K562 (cell line): Measurements from ENCODE around the gene VTI1B. TPM values are rescaled to one million over a fixed set of nuclear protein-coding genes. Genes with fewer than 3 reads are reported as not detected.

Experiments
- ATAC-seq: fragments of 200-7000 bp; cut with Tn5 transposase; 3 replicates; pipeline ENCODE4 v1.9.1; 2020; ENCODE audit warnings: moderate library complexity
- BruUV-seq: library from RNA; stranded (reverse); fragments of 400-500 nt; replicated peaks from 2 replicates; lab custom pipeline; 2021; lab: Mats Ljungman, UMichigan
- CTCF ChIA-PET: fragments of 300-600 bp; formaldehyde crosslinking; extraction: SDS; loops from one replicate; lab custom pipeline; 2021; ENCODE audit warnings: low intra/inter-chr PET ratio; lab: Yijun Ruan, JAX
- POLR2A ChIA-PET: fragments of 300-600, 350-650 bp; sonication (Branson Sonifier 250); formaldehyde crosslinking; extraction: SDS; loops from one replicate; lab custom pipeline; 2021; ENCODE audit warnings: antibody characterized with exemption, inconsistent platforms; lab: Yijun Ruan, JAX
- DNase-seq, 4 experiments: peaks; one replicate each; pipeline versions ENCODE4 v3.0.0 to v3.0.0-alpha.2; 2011 to 2018; ENCODE audit warnings: low spot score in 3 of 4, mixed read lengths in 3 of 4; ENCODE audit errors: extremely low read depth in 1 of 4
- FAIRE-seq: peaks from 2 replicates; lab custom pipeline; 2011; peaks lifted over from hg19 to GRCh38; lab: Jason Lieb, UNC
- H2AFZ ChIP-seq: 2 replicates; pipeline ENCODE4 v1.6.0; 2011; ENCODE audit warnings: low read depth, low read length, control low read depth, inconsistent platforms
- H3K27ac ChIP-seq: fragments of 200-600 bp; 3 replicates; pipeline ENCODE4 v1.8.0; 2011; ENCODE audit warnings: low read depth, mild to moderate bottlenecking, control low read depth, inconsistent platforms, low read length, moderate library complexity, mixed read lengths; ENCODE audit errors: extremely low read depth
- H3K27me3 ChIP-seq, 2 experiments: fragments of 300-600 bp in 1 of 2; 2 replicates in 1 of 2; 3 replicates in 1 of 2; pipeline versions ENCODE4 v1.6.0 to v1.8.0; 2011; ENCODE audit warnings: inconsistent platforms in 2 of 2, low read length in 2 of 2, mild to moderate bottlenecking in 1 of 2, mixed read lengths in 1 of 2, moderate library complexity in 1 of 2; ENCODE audit not compliant: control insufficient read depth in 2 of 2, insufficient read depth in 2 of 2
- H3K36me3 ChIP-seq: fragments of 300-600 bp; 3 replicates; pipeline ENCODE4 v1.8.0; 2011; ENCODE audit warnings: mild to moderate bottlenecking, low read length, inconsistent platforms; ENCODE audit not compliant: control insufficient read depth, insufficient read depth
- H3K4me1 ChIP-seq, 2 experiments: fragments of 200-600 bp in 1 of 2; replicated peaks in 1 of 2; 2 replicates in 1 of 2; 3 replicates in 1 of 2; pipeline versions ENCODE4 v1.5.1 to v1.8.0; 2011; ENCODE audit warnings: inconsistent platforms in 2 of 2, low read length in 2 of 2, mild to moderate bottlenecking in 1 of 2, mixed read lengths in 1 of 2, moderate library complexity in 1 of 2; ENCODE audit not compliant: control insufficient read depth in 2 of 2, insufficient read depth in 2 of 2
- H3K4me2 ChIP-seq: 2 replicates; pipeline ENCODE4 v1.6.1; 2011; ENCODE audit warnings: low read length, control low read depth, inconsistent platforms, mixed read lengths; ENCODE audit not compliant: insufficient read depth
- H3K4me3 ChIP-seq: fragments of 200-600 bp; sonication (generic), shearing (Covaris generic); 2 replicates; pipeline ENCODE4 v1.5.1; 2016; ENCODE audit warnings: control low read depth, inconsistent platforms
- H3K79me2 ChIP-seq: fragments of 200-600 bp; 3 replicates; pipeline ENCODE4 v1.8.0; 2011; ENCODE audit warnings: low read length, inconsistent platforms; ENCODE audit not compliant: control insufficient read depth, insufficient read depth
- H3K9ac ChIP-seq, 2 experiments: 2 replicates each; pipeline versions ENCODE4 v1.6.0 to v1.6.1; 2011; ENCODE audit warnings: low read depth in 2 of 2, low read length in 2 of 2, control low read depth in 1 of 2, inconsistent platforms in 1 of 2, mild to moderate bottlenecking in 1 of 2, mixed read lengths in 1 of 2; ENCODE audit not compliant: insufficient read depth in 1 of 2
- H3K9me1 ChIP-seq: one replicate; pipeline ENCODE4 v1.6.0; 2011; ENCODE audit warnings: inconsistent platforms, mild to moderate bottlenecking, low read length, moderate library complexity; ENCODE audit not compliant: control insufficient read depth, insufficient read depth
- H3K9me3 ChIP-seq: replicated peaks from 2 replicates; pipeline ENCODE4 v1.5.1; 2011; ENCODE audit warnings: low read depth, low read length, inconsistent platforms; ENCODE audit not compliant: control insufficient read depth, insufficient read depth
- H4K20me1 ChIP-seq: replicated peaks from 2 replicates; pipeline ENCODE4 v1.6.1; 2011; ENCODE audit warnings: low read length, inconsistent platforms, mixed read lengths; ENCODE audit not compliant: control insufficient read depth, insufficient read depth
- ARID3B ChIP-seq: fragments of 250-450 bp; sonication (Bioruptor Pico); IDR thresholded peaks from 2 replicates; pipeline ENCODE4 v1.4.0; 2020; ENCODE audit warnings: borderline replicate concordance
- EHMT2 ChIP-seq: fragments of 450-650 bp; IDR thresholded peaks from 2 replicates; pipeline ENCODE4 v1.6.1; 2018; ENCODE audit warnings: antibody characterized with exemption
- FOXM1 ChIP-seq, 2 experiments: fragments of 450-650 bp in 1 of 2; sonication (generic) in 1 of 2; formaldehyde crosslinking in 1 of 2; IDR thresholded peaks; 2 replicates each; pipeline versions ENCODE4 v1.6.1 to v1.9.0; 2017 to 2022; ENCODE audit warnings: low read depth in 2 of 2, mild to moderate bottlenecking in 2 of 2, missing genetic modification reagents in 1 of 2, moderate library complexity in 1 of 2
- HDAC1 ChIP-seq, 2 experiments: fragments of 450-650 bp; IDR thresholded peaks; 2 replicates each; pipeline ENCODE4 v1.6.1; 2016 to 2017; ENCODE audit warnings: inconsistent platforms in 1 of 2, mild to moderate bottlenecking in 1 of 2, moderate library complexity in 1 of 2
- KDM5B ChIP-seq: fragments of 200-600 bp; sonication (generic); IDR thresholded peaks from 2 replicates; pipeline ENCODE4 v1.6.1; 2012; ENCODE audit warnings: low read depth, mild to moderate bottlenecking, moderate library complexity, low read length, control low read depth, inconsistent platforms; ENCODE audit not compliant: insufficient replicate concordance
- MIER1 ChIP-seq: fragments of 450-650 bp; IDR thresholded peaks from 2 replicates; pipeline ENCODE4 v1.6.1; 2016; ENCODE audit warnings: antibody characterized with exemption, mild to moderate bottlenecking, low read depth
- NEUROD1 ChIP-seq: fragments of 150-350 bp; IDR thresholded peaks from 2 replicates; pipeline ENCODE4 v1.6.1; 2014; ENCODE audit warnings: borderline replicate concordance, low read length, low read depth; ENCODE audit not compliant: partially characterized antibody
- POLR2H ChIP-seq: IDR thresholded peaks from 2 replicates; pipeline ENCODE4 v1.6.1; 2016; ENCODE audit warnings: missing genetic modification characterization, low read depth, mild to moderate bottlenecking, control low read depth, missing compliant biosample characterization, moderate library complexity
- RFX1 ChIP-seq: fragments of 450-650 bp; IDR thresholded peaks from 2 replicates; pipeline ENCODE4 v1.6.1; 2016; ENCODE audit warnings: mild to moderate bottlenecking, moderate library complexity
- SIRT6 ChIP-seq: IDR thresholded peaks from one replicate; pipeline ENCODE4 v1.6.1; 2012; ENCODE audit warnings: low read depth, mild to moderate bottlenecking, control low read depth, inconsistent platforms, low read length, moderate library complexity
- SMAD1 ChIP-seq: fragments of 150-350 bp; IDR thresholded peaks from 2 replicates; pipeline ENCODE4 v1.6.1; 2014; ENCODE audit warnings: low read length, low read depth; ENCODE audit not compliant: partially characterized antibody
- SMAD4 ChIP-seq: fragments of 250-450 bp; sonication (Bioruptor Pico); conservative IDR thresholded peaks from 2 replicates; pipeline ENCODE4 v1.8.0; 2021; ENCODE audit warnings: inconsistent platforms, mild to moderate bottlenecking, moderate library complexity
- TFAP4 ChIP-seq: sonication (generic); formaldehyde crosslinking; IDR thresholded peaks from 2 replicates; pipeline ENCODE4 v1.8.0; 2022; ENCODE audit warnings: missing genetic modification reagents, mild to moderate bottlenecking, moderate library complexity, borderline replicate concordance
- TSC22D4 ChIP-seq: fragments of 450-650 bp; IDR thresholded peaks from 2 replicates; pipeline ENCODE4 v1.6.1; 2016; ENCODE audit warnings: missing genetic modification characterization, missing biosample characterization, control low read depth
- ZNF511 ChIP-seq: sonication (generic); formaldehyde crosslinking; IDR thresholded peaks from 2 replicates; pipeline ENCODE4 v1.8.0; 2022; ENCODE audit warnings: mild to moderate bottlenecking, missing genetic modification reagents
- WGBS: fragments of 100-300 bp; shearing (Covaris generic); methylation state at CpG from one replicate; pipeline ENCODE4 v1.1.6; 2016; ENCODE audit warnings: low coverage, mixed read lengths; ENCODE audit not compliant: insufficient coverage; ENCODE audit errors: missing lambda C conversion rate; 5-methylcytosine and 5-hydroxymethylcytosine counted together
- in situ Hi-C: fragments of 300-500 bp; cut with MboI; formaldehyde crosslinking; loops from 4 replicates; pipeline ENCODE4 v1.15.0; 2018; ENCODE audit warnings: inconsistent platforms, mixed read lengths
- intact Hi-C: fragments of 100-400 bp; cut with micrococcal nuclease; formaldehyde crosslinking; loops from 2 replicates; pipeline ENCODE4 v1.14.2; 2022
- polyA plus RNA-seq, 8 experiments: library from polyadenylated mRNA; depleted of rRNA in 4 of 8; stranded (reverse) in 5 of 8; unstranded in 3 of 8; fragments of >200 nt; fragmentation: Nextera tagmentation in 2 of 8; fragmentation: Illumina TruSeq in 1 of 8; extraction: Ambion mirVana in 2 of 8; extraction: Trizol in 1 of 8; gene quantifications; 2 replicates each; pipeline versions ENCODE4 v1.2.1 to v1.2.3, GENCODE V29; 2011 to 2014; ENCODE audit warnings: inconsistent platforms in 1 of 8, missing spikeins in 1 of 8
- total RNA-seq, 7 experiments: library from RNA; depleted of rRNA in 6 of 7; stranded (reverse); fragments of >200 nt in 6 of 7; fragmentation: Illumina TruSeq in 2 of 7; extraction: Trizol in 2 of 7; gene quantifications; 2 replicates each; pipeline versions ENCODE4 v1.2.1 to v1.2.3, GENCODE V29; 2011 to 2021; ENCODE audit warnings: low replicate concordance in 1 of 7
- TF ChIP-seq, protein P1 (sequence below): fragments of 250-450 bp; sonication (Bioruptor Pico); IDR thresholded peaks from 2 replicates; pipeline ENCODE4 v1.9.0; 2021; ENCODE audit warnings: mild to moderate bottlenecking, inconsistent platforms
- TF ChIP-seq, protein P2 (sequence below): fragments of 250-450 bp; sonication (Bioruptor Pico); IDR thresholded peaks from 2 replicates; pipeline ENCODE4 v1.5.0; 2021

Gene VTI1B
- total and polyA plus RNA-seq, 9 of the 15 experiments (the other 6 are each of a cell fraction or from before 2014, with no cell fraction given), result 7.8 to 69.8 (median 50.1) TPM

DNA sequence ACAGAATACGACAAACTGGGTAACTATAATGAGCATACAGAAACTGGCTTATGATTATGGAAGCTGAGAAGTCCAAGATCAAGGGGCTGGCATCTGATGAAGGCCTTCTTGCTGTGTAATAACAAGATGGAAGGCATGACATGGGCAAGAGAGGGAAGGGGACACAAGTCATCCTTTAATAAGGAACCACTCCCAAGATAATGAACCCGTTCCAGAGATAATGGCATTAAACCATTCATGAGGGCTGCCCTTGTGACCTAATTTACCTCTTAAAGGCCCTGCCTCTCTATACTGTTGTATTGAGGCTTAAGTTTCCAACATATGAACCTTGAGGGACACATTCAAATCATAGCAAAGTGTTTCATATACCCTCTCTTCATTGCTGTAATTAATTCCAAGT lies 4.6 kb upstream of the VTI1B start:
- intact Hi-C loops, result no loop called here
- Histone ChIP-seq H3K9me3 (no peaks in the 10 kb centered on the region), H3K36me3 (peaks cover 72% of the 10 kb centered on the region), H3K9ac (no peak overlapping the region), H3K9me1 (no peaks in the 10 kb centered on the region), H4K20me1 (no peaks in the 10 kb centered on the region), H2AFZ (no peak overlapping the region), H3K4me3 (no peak overlapping the region), H3K4me1 (peaks cover 22 to 38% of the 10 kb centered on the region in 2 experiments), H3K4me2 (no peak overlapping the region), H3K27ac (no peak overlapping the region; the same call in 2 of the 3 replicates), H3K27me3 (no peaks in the 10 kb centered on the region), H3K79me2 (peaks cover 37% of the 10 kb centered on the region)
- DNase-seq, result no peak
- in situ Hi-C loops, result no loop called here
- ATAC-seq, result no peak
- no peak for FAIRE-seq
- ChIA-PET POLR2A (interaction anchor here (1.3 kb wide), 1 partner anchor 8 kb away, joined by 3 read pairs; no protein-coding TSS in a partner anchor), CTCF (no interaction called here)
- 58% methylated on average over 2 of the region's 2 CpGs for WGBS
- no TSS peak for BruUV-seq
- TF ChIP-seq EHMT2 (no peak), KDM5B (no peak), FOXM1 (IDR thresholded peaks at IDR 0.05; ENCODE audit: low read depth) (no peak), FOXM1 (CRISPR knock-in tag; IDR thresholded peaks at IDR 0.05; ENCODE audit: low read depth) (no peak), TFAP4 (CRISPR knock-in tag) (no peak), SIRT6 (no peak), HDAC1 (IDR thresholded peaks at IDR 0.05) (no peak), SMAD1 (no peak), POLR2H (tag) (no peak), MIER1 (no peak), ARID3B (no peak), NEUROD1 (no peak), ZNF511 (no peak), RFX1 (no peak), TSC22D4 (tag) (no peak), SMAD4 (CRISPR knock-in tag) (no peak)
- TF ChIP-seq, protein P1, sequence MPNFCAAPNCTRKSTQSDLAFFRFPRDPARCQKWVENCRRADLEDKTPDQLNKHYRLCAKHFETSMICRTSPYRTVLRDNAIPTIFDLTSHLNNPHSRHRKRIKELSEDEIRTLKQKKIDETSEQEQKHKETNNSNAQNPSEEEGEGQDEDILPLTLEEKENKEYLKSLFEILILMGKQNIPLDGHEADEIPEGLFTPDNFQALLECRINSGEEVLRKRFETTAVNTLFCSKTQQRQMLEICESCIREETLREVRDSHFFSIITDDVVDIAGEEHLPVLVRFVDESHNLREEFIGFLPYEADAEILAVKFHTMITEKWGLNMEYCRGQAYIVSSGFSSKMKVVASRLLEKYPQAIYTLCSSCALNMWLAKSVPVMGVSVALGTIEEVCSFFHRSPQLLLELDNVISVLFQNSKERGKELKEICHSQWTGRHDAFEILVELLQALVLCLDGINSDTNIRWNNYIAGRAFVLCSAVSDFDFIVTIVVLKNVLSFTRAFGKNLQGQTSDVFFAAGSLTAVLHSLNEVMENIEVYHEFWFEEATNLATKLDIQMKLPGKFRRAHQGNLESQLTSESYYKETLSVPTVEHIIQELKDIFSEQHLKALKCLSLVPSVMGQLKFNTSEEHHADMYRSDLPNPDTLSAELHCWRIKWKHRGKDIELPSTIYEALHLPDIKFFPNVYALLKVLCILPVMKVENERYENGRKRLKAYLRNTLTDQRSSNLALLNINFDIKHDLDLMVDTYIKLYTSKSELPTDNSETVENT (CRISPR knock-in tag), result no peak
- TF ChIP-seq, protein P2, sequence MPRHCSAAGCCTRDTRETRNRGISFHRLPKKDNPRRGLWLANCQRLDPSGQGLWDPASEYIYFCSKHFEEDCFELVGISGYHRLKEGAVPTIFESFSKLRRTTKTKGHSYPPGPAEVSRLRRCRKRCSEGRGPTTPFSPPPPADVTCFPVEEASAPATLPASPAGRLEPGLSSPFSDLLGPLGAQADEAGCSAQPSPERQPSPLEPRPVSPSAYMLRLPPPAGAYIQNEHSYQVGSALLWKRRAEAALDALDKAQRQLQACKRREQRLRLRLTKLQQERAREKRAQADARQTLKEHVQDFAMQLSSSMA (CRISPR knock-in tag), result no peak
